Jurkat, Clone E6-1 (cell line): ENCODE measurements around the gene NTF3.

Experiments
- DNase-seq: peaks from one replicate; pipeline ENCODE4 v3.0.0-alpha.2; 2011; ENCODE audit warnings: low read depth, low spot score
- H3K4me3 ChIP-seq: 2 replicates; pipeline ENCODE4 v1.5.1; 2011; ENCODE audit warnings: mild to moderate bottlenecking, low read length, control low read depth, moderate library complexity

NTF3 gene

GRCh38 chr12:5480218-5480937, 48.5 kb downstream of the NTF3 start:
- H3K4me3 ChIP-seq: no peak overlapping the region
- DNase-seq: no peak

DNA sequence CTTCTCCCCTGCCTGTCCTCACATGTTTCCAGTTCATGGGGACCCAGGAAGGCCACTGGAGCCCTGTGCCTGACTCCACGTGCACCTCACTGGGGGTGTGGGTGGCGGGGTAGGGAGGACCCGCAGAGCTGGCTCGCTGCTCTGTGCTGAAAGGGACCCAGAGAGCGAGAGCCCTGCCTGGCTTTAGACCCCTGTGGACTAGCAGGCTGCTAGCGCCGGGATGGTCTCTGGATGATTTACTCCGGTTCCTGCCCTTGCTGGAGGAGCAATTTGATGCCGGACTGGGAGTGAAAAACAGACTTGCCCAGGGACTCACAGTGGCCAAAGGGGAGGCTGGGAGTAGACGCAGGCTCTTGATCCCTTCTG, 49.0 kb downstream of the NTF3 start:
- no peak overlapping the region for H3K4me3 ChIP-seq
- DNase-seq: no peak

GRCh38 chr12:5481645-5482044, 49.7 kb downstream of the NTF3 start:
- no peak overlapping the region for H3K4me3 ChIP-seq
- no peak for DNase-seq

DNA sequence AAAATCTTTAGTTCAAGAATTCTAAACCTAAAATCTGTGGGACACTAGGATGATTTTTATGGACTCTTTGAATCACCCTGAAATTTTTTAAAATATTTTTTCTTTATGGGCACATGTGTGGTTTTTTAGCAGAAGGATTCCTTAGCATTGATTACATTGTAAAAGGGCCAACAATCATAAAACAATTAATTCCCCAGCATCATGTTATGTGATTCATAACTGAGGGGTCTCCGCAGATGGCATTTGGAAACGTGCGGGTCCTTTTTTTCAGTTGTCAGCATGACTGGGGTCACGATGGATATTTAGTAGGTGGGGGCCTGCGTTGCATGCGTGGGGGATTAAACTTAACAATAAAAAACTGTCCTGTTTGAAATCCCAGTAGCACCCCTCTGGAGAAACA, 52.5 kb downstream of the NTF3 start:
- H3K4me3 ChIP-seq: no peak overlapping the region
- no peak for DNase-seq

DNA sequence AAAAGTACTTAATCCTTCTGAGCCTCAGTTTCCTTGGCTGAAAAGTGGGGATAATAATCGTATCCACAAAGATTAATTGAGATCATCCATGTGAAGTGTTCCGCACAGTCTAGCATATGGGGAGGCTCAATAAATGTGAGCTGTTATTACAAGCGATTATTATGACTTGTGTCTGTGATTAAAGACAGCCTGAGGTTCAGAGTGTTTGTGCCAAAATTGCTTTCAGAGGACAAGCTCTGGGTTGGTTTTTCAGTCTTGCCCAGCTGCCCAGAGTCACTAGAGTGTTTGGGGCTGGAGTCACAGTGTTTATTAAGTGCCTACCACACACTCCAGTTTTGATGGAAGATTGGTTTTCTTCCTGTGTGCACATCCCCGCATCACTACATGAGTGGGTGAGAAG, 53.5 kb downstream of the NTF3 start:
- no peak for DNase-seq
- no peak overlapping the region for H3K4me3 ChIP-seq

- DNase-seq: no peak
Observed at GRCh38 chr12:5487076-5487475, 55.2 kb downstream of the NTF3 start.

DNA sequence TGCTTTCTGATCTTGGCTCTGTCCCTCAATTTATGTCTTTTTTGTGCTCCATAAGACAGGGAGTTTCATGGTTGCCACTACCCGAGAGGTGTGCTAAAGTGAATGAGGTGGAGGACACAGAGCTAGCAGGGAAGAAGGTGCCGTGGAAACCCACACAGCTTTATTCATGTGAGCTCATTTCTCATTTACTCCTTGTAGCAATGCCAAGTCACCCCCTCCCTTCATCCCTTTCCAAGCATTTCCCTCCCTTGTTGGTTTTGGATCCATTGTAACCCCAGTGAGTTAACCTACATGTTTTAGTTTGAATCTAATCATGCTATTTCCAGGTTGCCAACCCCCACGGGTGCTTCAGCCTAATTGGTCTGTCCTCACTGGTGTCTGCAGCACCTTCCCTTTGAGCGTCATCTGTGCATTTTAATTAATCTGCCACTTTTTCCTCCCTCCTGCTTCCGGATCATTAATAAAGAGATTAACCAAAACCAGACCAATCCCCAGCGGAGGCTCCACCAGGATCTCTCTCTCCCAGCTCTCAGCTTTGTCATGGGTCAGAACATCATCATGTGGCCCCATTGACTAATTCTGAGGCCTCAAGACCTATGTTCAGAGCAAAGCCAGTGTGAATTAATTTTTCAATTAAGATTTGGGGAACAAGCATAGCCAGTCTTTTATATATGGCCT, 56.2 kb downstream of the NTF3 start:
- no peak for DNase-seq
- H3K4me3 ChIP-seq: no peak overlapping the region

More at GRCh38 chr12:5487076-5487475, 55.2 kb downstream of the NTF3 start:
- no peak overlapping the region for H3K4me3 ChIP-seq

DNA sequence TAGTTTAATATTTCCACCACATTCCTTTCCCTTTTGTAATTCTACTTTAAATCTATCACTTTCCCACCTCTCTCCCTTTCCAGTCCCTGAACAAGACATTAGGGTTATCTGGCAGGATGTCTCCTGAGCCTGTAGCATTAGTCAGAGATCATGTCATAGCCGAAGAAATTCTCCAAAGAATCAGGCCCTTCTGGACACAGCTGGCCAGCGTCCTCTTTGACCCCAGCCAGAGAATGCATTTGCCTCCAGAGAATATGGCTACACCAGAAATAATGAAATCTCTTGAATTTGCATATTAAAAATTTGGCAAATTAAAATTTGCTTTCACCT, 56.7 kb downstream of the NTF3 start:
- no peak for DNase-seq
- H3K4me3 ChIP-seq: no peak overlapping the region

DNA sequence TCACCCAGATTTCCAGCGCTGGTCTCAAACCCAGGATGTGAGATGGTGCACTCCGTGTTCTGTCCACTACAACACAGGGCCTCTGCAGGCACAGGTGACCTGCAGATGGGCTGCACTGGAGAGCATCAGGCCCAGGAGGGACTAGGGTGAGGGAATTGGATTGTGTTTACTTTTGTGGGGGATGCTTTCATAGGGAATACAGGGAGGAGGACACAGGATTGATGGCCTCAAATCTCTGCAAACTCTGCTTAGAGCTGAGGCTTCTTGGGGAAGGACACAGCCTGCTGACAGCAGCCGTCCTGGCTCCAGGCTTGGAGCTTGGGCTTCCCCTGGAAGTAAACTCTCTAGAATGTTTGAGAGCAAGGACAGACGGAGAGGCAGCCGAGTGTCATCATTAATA, 57.1 kb downstream of the NTF3 start:
- H3K4me3 ChIP-seq: no peak overlapping the region
- DNase-seq: no peak

- no peak for DNase-seq
- no peak overlapping the region for H3K4me3 ChIP-seq
Observed at GRCh38 chr12:5489760-5490406, 58.0 kb downstream of the NTF3 start.

GRCh38 chr12:5492562-5492961, 60.7 kb downstream of the NTF3 start:
- no peak overlapping the region for H3K4me3 ChIP-seq
- no peak for DNase-seq

- no peak overlapping the region for H3K4me3 ChIP-seq
- no peak for DNase-seq
Observed at GRCh38 chr12:5493018-5493417, 61.1 kb downstream of the NTF3 start.

DNA sequence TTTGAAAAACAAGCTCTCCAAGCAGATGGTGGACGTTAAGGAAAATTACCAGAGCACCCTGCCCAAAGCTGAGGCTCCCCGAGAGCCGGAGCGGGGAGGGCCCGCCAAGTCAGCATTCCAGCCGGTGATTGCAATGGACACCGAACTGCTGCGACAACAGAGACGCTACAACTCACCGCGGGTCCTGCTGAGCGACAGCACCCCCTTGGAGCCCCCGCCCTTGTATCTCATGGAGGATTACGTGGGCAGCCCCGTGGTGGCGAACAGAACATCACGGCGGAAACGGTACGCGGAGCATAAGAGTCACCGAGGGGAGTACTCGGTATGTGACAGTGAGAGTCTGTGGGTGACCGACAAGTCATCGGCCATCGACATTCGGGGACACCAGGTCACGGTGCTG, 62.4 kb downstream of the NTF3 start:
- H3K4me3 ChIP-seq: no peak overlapping the region
- no peak for DNase-seq

GRCh38 chr12:5497329-5498053, 65.6 kb downstream of the NTF3 start:
- H3K4me3 ChIP-seq: no peak overlapping the region
- DNase-seq: no peak

GRCh38 chr12:5498076-5498475, 66.2 kb downstream of the NTF3 start:
- DNase-seq: no peak
- H3K4me3 ChIP-seq: no peak overlapping the region

DNA sequence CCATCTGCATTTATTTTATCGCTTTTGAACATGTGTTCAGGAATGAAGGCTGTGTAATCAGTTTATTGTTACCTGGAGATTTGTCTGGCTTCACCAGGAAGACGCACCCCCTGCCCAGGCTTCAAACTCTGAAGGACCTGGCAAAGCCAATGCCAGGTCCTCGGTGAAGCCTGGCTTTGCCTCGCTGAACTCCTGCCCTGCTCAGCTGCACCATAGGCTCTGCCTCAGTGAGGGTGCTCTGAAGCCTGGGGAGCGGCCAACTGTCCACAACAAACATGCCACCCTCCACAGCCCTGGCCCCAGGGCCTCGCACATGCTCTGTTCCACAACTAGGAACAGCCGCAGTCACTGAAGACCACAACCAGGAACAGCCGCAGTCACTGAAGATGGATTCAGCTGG, 66.9 kb downstream of the NTF3 start:
- H3K4me3 ChIP-seq: no peak overlapping the region
- no peak for DNase-seq

- H3K4me3 ChIP-seq: no peak overlapping the region
- DNase-seq: no peak
Observed at GRCh38 chr12:5499566-5500330, 67.8 kb downstream of the NTF3 start.

DNA sequence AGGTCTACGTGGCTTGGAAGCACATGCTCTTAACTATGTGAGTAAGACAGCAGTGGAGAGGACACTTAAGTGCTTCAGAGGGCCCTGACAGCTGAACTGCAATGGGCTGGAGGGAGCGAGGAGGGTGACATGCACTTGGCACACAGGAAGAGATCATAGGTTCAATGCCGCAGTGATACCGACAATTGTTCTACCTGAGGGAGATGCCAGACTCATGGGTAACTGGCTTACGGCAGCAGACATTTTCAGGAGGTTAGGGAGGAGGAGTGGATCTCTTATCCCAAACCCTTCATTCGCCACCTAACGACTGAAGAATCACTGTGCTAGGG, 68.4 kb downstream of the NTF3 start:
- no peak for DNase-seq
- no peak overlapping the region for H3K4me3 ChIP-seq

GRCh38 chr12:5503774-5504173, 71.9 kb downstream of the NTF3 start:
- no peak overlapping the region for H3K4me3 ChIP-seq
- DNase-seq: no peak

DNA sequence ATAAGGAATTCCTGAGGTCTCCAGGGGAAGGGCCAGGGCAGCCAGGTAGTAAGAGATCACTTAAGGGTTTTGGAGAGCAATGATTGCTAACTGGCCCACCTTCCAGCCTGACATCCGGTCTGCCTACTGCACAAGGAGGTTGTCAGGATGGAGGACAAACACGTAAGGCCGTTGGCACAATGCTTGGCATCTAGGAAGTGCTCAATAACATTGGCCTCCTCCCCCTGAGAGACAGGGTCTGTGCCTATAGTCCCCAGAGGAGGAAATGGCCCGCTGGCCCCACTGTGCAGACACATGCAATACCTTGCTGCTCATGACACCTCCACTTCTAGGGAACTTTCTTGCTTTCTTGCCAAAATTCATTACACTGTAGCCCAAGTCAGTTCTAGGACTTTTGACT, 73.2 kb downstream of the NTF3 start:
- no peak for DNase-seq
- H3K4me3 ChIP-seq: no peak overlapping the region
